Measurements from ENCODE around the gene PNPO.
"Not testable (repeated sequence)": the region's sequence is repeated elsewhere in the genome, so short reads cannot be mapped to it uniquely, and the experiment has no call there.

PNPO gene

GRCh38 chr17:47982645-47983390, 41.4 kb downstream of the PNPO start:
- no peak for DNase-seq (ENCODE audit: low read depth)

GRCh38 chr17:47983492-47984223, 42.3 kb downstream of the PNPO start:
- no peak for TF ChIP-seq CTCF (IDR thresholded peaks at IDR 0.05; ENCODE audit: insufficient read depth, low read depth, low read length, missing control alignments)
- no peak for DNase-seq (ENCODE audit: low read depth)
- no peak overlapping the region for H3K4me3 ChIP-seq (ENCODE audit: low read depth, low read length)

More at GRCh38 chr17:47982645-47983390, 41.4 kb downstream of the PNPO start:
- no peak overlapping the region for H3K4me3 ChIP-seq (ENCODE audit: low read depth, low read length)
- TF ChIP-seq CTCF (IDR thresholded peaks at IDR 0.05; ENCODE audit: insufficient read depth, low read depth, low read length, missing control alignments) = no peak

- H3K4me3 ChIP-seq (ENCODE audit: low read depth, low read length) = no peak overlapping the region
- TF ChIP-seq CTCF (IDR thresholded peaks at IDR 0.05; ENCODE audit: insufficient read depth, low read depth, low read length, missing control alignments) = no peak
- no peak for DNase-seq (ENCODE audit: low read depth)
Measured at GRCh38 chr17:47986520-47986919, 45.1 kb downstream of the PNPO start.

- no peak for DNase-seq (ENCODE audit: low read depth)
- no peak for TF ChIP-seq CTCF (IDR thresholded peaks at IDR 0.05; ENCODE audit: insufficient read depth, low read depth, low read length, missing control alignments)
- no peak overlapping the region for H3K4me3 ChIP-seq (ENCODE audit: low read depth, low read length)
Measured at GRCh38 chr17:47987240-47987835, 46.0 kb downstream of the PNPO start.

GRCh38 chr17:47988445-47988844, 47.1 kb downstream of the PNPO start:
- DNase-seq (ENCODE audit: low read depth); H3K4me3 ChIP-seq (ENCODE audit: low read depth, low read length): not testable (repeated sequence)

- TF ChIP-seq CTCF (IDR thresholded peaks at IDR 0.05; ENCODE audit: insufficient read depth, low read depth, low read length, missing control alignments) = no peak
- no peak for DNase-seq (ENCODE audit: low read depth)
- no peak overlapping the region for H3K4me3 ChIP-seq (ENCODE audit: low read depth, low read length)
Measured at GRCh38 chr17:47989159-47989558, 47.8 kb downstream of the PNPO start.

- TF ChIP-seq CTCF (IDR thresholded peaks at IDR 0.05; ENCODE audit: insufficient read depth, low read depth, low read length, missing control alignments) = no peak
- no peak overlapping the region for H3K4me3 ChIP-seq (ENCODE audit: low read depth, low read length)
- peak; percentile 78 for DNase-seq (ENCODE audit: low read depth)
Measured at GRCh38 chr17:47989700-47990099, 48.3 kb downstream of the PNPO start.
